ENCODE data around the gene TMEM207. TPM values are rescaled to one million over a fixed set of nuclear protein-coding genes. Genes with fewer than 3 reads are reported as not detected.

The TMEM207 gene
- total and polyA plus RNA-seq, 2 of the 13 experiments (the other 11 are each of a cell fraction or from before 2014, with no cell fraction given), result not detected

- BruUV-seq (replicated peaks), result no TSS peak
- no peaks in the 10 kb centered on the region for H3K36me3 ChIP-seq (replicated peaks in 1 of 2; ENCODE audit: control insufficient read depth in 1 of 2, insufficient read depth in 2 of 2, low read length in 2 of 2)
- no peak overlapping the region for H2AFZ ChIP-seq (ENCODE audit: low read length)
- H3K4me2 ChIP-seq (ENCODE audit: low read depth, low read length), result no peak overlapping the region
- in situ Hi-C loops (cut with HindIII; ENCODE audit: extremely low pct_ligation_motif_present, low pct_unique_long_range_greater_than_20kb) (loop anchor here (10.0 kb wide), 2 partner anchors 57 to 157 kb away; partner anchors contain the start of gene CLDN1), intact Hi-C loops (cut with micrococcal nuclease; ENCODE audit: unreplicated experiment) (loop anchor here (10.0 kb wide), 2 partner anchors 257 to 673 kb away; partner anchors contain the start of gene P3H2)
- POLR2A ChIA-PET, result no interaction called here
- DNase-seq (ENCODE audit: low spot score) (no peak), FAIRE-seq (no peak), ATAC-seq (no peak)
- H3K27me3 ChIP-seq (ENCODE audit: control insufficient read depth in 1 of 2, insufficient read depth in 2 of 2, low read length in 2 of 2), result no peaks in the 10 kb centered on the region
- CTCF ChIA-PET (ENCODE audit: low intra/inter-chr PET ratio, low total read pairs), result no interaction called here
- TF ChIP-seq RARA (CRISPR knock-in tag; IDR thresholded peaks at IDR 0.05) (no peak), NRL (CRISPR knock-in tag; IDR thresholded peaks at IDR 0.05; ENCODE audit: borderline replicate concordance) (no peak), CBX1 (IDR thresholded peaks at IDR 0.05; ENCODE audit: low read depth) (no peak), PHF8 (CRISPR knock-in tag; IDR thresholded peaks at IDR 0.05) (no peak), RNF219 (CRISPR knock-in tag; IDR thresholded peaks at IDR 0.05) (no peak)
- H3K4me1 ChIP-seq (ENCODE audit: insufficient read depth, low read length), result peaks cover 30% of the 10 kb centered on the region
- no peak overlapping the region for H3K4me3 ChIP-seq (replicated peaks in 1 of 3; ENCODE audit: insufficient read depth in 1 of 3, low read depth in 2 of 3, low read length in 3 of 3)
- H3K9me3 ChIP-seq (ENCODE audit: low read length), result no peaks in the 10 kb centered on the region
- H4K20me1 ChIP-seq (ENCODE audit: insufficient read depth, low read length), result no peaks in the 10 kb centered on the region
- no peak overlapping the region for H3K27ac ChIP-seq (ENCODE audit: extremely low read length, insufficient read depth, low read length)
- H3K79me2 ChIP-seq (ENCODE audit: insufficient read depth, low read length), result no peaks in the 10 kb centered on the region
- no peak overlapping the region for H3K9ac ChIP-seq (ENCODE audit: insufficient read depth, low read depth, low read length)
Measured at GRCh38 chr3:190382082-190382481, 67.6 kb downstream of the TMEM207 start.

GRCh38 chr3:190381441-190381840 lies 68.3 kb downstream of the TMEM207 start:
- FAIRE-seq (no peak), ATAC-seq (no peak), DNase-seq (ENCODE audit: low spot score) (no peak)
- CTCF ChIA-PET (ENCODE audit: low intra/inter-chr PET ratio, low total read pairs), result no interaction called here
- peaks cover 30% of the 10 kb centered on the region for H3K4me1 ChIP-seq (ENCODE audit: insufficient read depth, low read length)
- H3K4me3 ChIP-seq (replicated peaks in 1 of 3; ENCODE audit: insufficient read depth in 1 of 3, low read depth in 2 of 3, low read length in 3 of 3), result no peak overlapping the region
- no peak overlapping the region for H3K27ac ChIP-seq (ENCODE audit: extremely low read length, insufficient read depth, low read length)
- TF ChIP-seq ZNF20 (CRISPR knock-in tag; IDR thresholded peaks at IDR 0.05) (no peak), AGO1 (IDR thresholded peaks at IDR 0.05; ENCODE audit: low read depth, low read length, poor library complexity, severe bottlenecking) (no peak), HOXA9 (CRISPR knock-in tag; IDR thresholded peaks at IDR 0.05; ENCODE audit: borderline replicate concordance) (no peak), ZNF331 (CRISPR knock-in tag; IDR thresholded peaks at IDR 0.05) (no peak), ZFY (CRISPR knock-in tag; IDR thresholded peaks at IDR 0.05) (no peak), SALL2 (CRISPR knock-in tag; IDR thresholded peaks at IDR 0.05) (no peak), ZNF329 (CRISPR knock-in tag; IDR thresholded peaks at IDR 0.05; ENCODE audit: low read depth) (no peak), CREM (IDR thresholded peaks at IDR 0.05) (no peak), CREM (CRISPR knock-in tag; IDR thresholded peaks at IDR 0.05) (no peak), ZNF124 (CRISPR knock-in tag; IDR thresholded peaks at IDR 0.05) (no peak), ZNF747 (CRISPR knock-in tag; IDR thresholded peaks at IDR 0.05; ENCODE audit: borderline replicate concordance) (no peak)
- in situ Hi-C loops (cut with HindIII; ENCODE audit: extremely low pct_ligation_motif_present, low pct_unique_long_range_greater_than_20kb), result loop anchor here (10.0 kb wide), 2 partner anchors 57 to 157 kb away; partner anchors contain the start of gene CLDN1
- H4K20me1 ChIP-seq (ENCODE audit: insufficient read depth, low read length), result no peaks in the 10 kb centered on the region
- H3K36me3 ChIP-seq (replicated peaks in 1 of 2; ENCODE audit: control insufficient read depth in 1 of 2, insufficient read depth in 2 of 2, low read length in 2 of 2), result no peaks in the 10 kb centered on the region
- H3K9me3 ChIP-seq (ENCODE audit: low read length), result no peaks in the 10 kb centered on the region
- no peaks in the 10 kb centered on the region for H3K27me3 ChIP-seq (ENCODE audit: control insufficient read depth in 1 of 2, insufficient read depth in 2 of 2, low read length in 2 of 2)
- intact Hi-C loops (cut with micrococcal nuclease; ENCODE audit: unreplicated experiment), result loop anchor here (10.0 kb wide), 2 partner anchors 257 to 673 kb away; partner anchors contain the start of gene P3H2
- no TSS peak for BruUV-seq (replicated peaks)
- H3K4me2 ChIP-seq (ENCODE audit: low read depth, low read length), result no peak overlapping the region
- H3K79me2 ChIP-seq (ENCODE audit: insufficient read depth, low read length), result no peaks in the 10 kb centered on the region
- POLR2A ChIA-PET, result no interaction called here
- H2AFZ ChIP-seq (ENCODE audit: low read length), result no peak overlapping the region
- H3K9ac ChIP-seq (ENCODE audit: insufficient read depth, low read depth, low read length), result no peak overlapping the region
